ENCODE measurements around the gene NOSTRIN.
"Not testable (repeated sequence)": the region's sequence is repeated elsewhere in the genome, so short reads cannot be mapped to it uniquely, and the experiment has no call there.

Gene NOSTRIN

DNA sequence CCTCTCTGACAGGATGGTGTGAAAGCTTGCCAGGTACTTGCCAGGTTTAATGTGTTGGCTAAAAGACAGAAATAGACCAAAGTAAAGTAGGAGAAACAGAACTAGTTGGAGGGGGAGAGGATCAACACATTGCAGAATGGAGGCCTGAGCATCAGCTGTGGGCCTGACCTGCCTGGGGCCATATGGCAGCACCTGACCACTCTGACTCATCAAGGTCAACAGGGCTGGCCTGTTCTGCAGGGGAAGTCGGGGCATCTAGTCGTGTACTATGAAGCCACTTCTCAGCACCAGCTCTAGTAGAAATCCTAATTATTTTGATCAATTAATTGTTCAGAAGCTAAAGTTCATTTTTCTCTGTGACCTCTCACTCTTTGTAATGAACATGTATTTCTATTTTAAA is 35.8 kb upstream of the NOSTRIN start:
- no peak overlapping the region for H3K27ac Mint-ChIP-seq

GRCh38 chr2:168767258-168767657 is 35.2 kb upstream of the NOSTRIN start:
- Mint-ChIP-seq H3K4me3 (no peak overlapping the region), H3K36me3 (ENCODE audit: low read depth) (peaks cover 65% of the 10 kb centered on the region), H3K9me3 (peaks cover 6% of the 10 kb centered on the region), H3K27ac (no peak overlapping the region), H3K4me1 (no peaks in the 10 kb centered on the region), H3K27me3 (ENCODE audit: low read depth, poor library complexity) (no peaks in the 10 kb centered on the region)
- no peak for DNase-seq
- TF ChIP-seq, protein P1, sequence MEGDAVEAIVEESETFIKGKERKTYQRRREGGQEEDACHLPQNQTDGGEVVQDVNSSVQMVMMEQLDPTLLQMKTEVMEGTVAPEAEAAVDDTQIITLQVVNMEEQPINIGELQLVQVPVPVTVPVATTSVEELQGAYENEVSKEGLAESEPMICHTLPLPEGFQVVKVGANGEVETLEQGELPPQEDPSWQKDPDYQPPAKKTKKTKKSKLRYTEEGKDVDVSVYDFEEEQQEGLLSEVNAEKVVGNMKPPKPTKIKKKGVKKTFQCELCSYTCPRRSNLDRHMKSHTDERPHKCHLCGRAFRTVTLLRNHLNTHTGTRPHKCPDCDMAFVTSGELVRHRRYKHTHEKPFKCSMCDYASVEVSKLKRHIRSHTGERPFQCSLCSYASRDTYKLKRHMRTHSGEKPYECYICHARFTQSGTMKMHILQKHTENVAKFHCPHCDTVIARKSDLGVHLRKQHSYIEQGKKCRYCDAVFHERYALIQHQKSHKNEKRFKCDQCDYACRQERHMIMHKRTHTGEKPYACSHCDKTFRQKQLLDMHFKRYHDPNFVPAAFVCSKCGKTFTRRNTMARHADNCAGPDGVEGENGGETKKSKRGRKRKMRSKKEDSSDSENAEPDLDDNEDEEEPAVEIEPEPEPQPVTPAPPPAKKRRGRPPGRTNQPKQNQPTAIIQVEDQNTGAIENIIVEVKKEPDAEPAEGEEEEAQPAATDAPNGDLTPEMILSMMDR (IDR thresholded peaks at IDR 0.05): no peak

More for the DNA sequence above, 35.8 kb upstream of the NOSTRIN start:
- Mint-ChIP-seq H3K4me1 (no peaks in the 10 kb centered on the region), H3K27me3 (ENCODE audit: low read depth, poor library complexity) (no peaks in the 10 kb centered on the region), H3K36me3 (ENCODE audit: low read depth) (peaks cover 65% of the 10 kb centered on the region), H3K9me3 (peaks cover 6% of the 10 kb centered on the region), H3K4me3 (no peak overlapping the region)
- TF ChIP-seq, protein P1 (IDR thresholded peaks at IDR 0.05): no peak
- DNase-seq: no peak

DNA sequence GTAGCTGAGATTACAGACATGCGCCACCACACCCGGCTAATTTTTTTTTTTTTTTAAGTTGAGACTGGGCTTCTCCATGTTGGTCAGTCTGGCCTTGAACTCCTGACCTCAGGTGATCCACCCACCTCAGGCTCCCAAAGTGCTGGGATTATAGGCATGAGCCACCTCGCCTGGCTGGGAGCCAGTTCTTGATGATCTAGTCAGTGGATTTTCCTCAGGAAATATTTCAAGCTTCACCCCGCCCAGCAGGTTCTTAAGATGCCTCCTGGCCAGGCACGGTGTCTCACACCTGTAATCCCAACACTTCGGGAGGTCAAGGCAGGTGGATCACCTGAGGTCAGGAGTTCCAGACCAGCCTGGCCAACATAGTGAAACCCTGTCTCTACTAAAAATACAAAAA is 34.1 kb upstream of the NOSTRIN start:
- not testable (repeated sequence) for H3K4me3 Mint-ChIP-seq; DNase-seq; H3K4me1 Mint-ChIP-seq; H3K27ac Mint-ChIP-seq; H3K27me3 Mint-ChIP-seq (ENCODE audit: low read depth, poor library complexity); H3K9me3 Mint-ChIP-seq
- peaks cover 69% of the 10 kb centered on the region for H3K36me3 Mint-ChIP-seq (ENCODE audit: low read depth)

- H3K36me3 Mint-ChIP-seq (ENCODE audit: low read depth): peaks cover 72% of the 10 kb centered on the region
- peaks cover 11% of the 10 kb centered on the region for H3K9me3 Mint-ChIP-seq
- H3K4me3 Mint-ChIP-seq: no peak overlapping the region
- TF ChIP-seq, protein P1 (IDR thresholded peaks at IDR 0.05): no peak
- no peak for DNase-seq
- no peaks in the 10 kb centered on the region for H3K27me3 Mint-ChIP-seq (ENCODE audit: low read depth, poor library complexity)
- H3K27ac Mint-ChIP-seq: no peak overlapping the region
- H3K4me1 Mint-ChIP-seq: no peaks in the 10 kb centered on the region
Observed at GRCh38 chr2:168770796-168771195, 31.6 kb upstream of the NOSTRIN start.

DNA sequence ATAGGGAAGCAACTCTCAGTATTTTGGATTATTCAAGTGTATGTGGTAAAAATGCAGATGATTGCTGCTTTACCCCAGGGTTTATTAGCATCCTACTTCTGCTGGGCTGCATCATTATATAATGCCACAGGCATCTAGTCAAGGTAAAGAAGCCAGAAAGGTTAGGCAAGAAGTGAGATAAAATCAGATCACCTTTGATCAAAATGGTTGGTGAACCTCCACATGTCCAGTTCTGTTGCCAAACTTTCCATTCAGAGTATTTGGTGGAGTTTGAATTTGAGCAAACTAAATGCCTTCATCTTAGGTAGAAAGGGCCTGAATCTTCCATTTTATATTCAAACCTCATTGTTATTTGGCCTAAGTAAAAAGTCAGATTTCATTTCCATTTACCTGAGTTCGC is 29.7 kb upstream of the NOSTRIN start:
- no peak for DNase-seq
- Mint-ChIP-seq H3K27ac (no peak overlapping the region), H3K27me3 (ENCODE audit: low read depth, poor library complexity) (peaks cover 3% of the 10 kb centered on the region), H3K9me3 (peaks cover 20% of the 10 kb centered on the region), H3K4me1 (no peaks in the 10 kb centered on the region), H3K36me3 (ENCODE audit: low read depth) (peaks cover 68% of the 10 kb centered on the region), H3K4me3 (no peak overlapping the region)
- TF ChIP-seq, protein P1 (IDR thresholded peaks at IDR 0.05): no peak

DNA sequence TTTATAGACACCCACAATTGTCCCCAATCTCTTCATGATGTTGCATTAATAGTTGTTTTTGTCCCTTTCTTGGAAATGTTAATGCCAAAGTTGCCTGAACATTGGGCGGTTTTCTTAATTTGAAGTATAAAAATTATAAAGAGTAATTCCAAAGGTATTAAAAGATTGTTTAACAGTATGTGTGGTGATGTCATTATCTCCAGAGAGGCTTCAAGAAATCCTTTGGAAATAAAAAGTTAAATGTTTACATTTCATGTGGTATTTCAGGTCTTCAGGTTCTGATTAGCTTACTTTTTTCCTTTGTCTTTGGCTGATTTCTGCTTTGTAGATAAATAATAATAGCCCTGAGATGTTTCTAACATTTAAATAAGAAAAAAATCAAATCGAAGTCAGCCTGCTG is 29.3 kb upstream of the NOSTRIN start:
- H3K36me3 Mint-ChIP-seq (ENCODE audit: low read depth): peaks cover 67% of the 10 kb centered on the region
- H3K27me3 Mint-ChIP-seq (ENCODE audit: low read depth, poor library complexity): peaks cover 3% of the 10 kb centered on the region
- TF ChIP-seq, protein P1 (IDR thresholded peaks at IDR 0.05): no peak

More for the DNA sequence above, 29.3 kb upstream of the NOSTRIN start:
- no peaks in the 10 kb centered on the region for H3K4me1 Mint-ChIP-seq
- H3K4me3 Mint-ChIP-seq: no peak overlapping the region
- peaks cover 20% of the 10 kb centered on the region for H3K9me3 Mint-ChIP-seq
- no peak overlapping the region for H3K27ac Mint-ChIP-seq
- DNase-seq: no peak

All from nephron progenitor cell (in vitro differentiated cells).